Caco-2 (cell line): ENCODE data around the gene CARD18. TPM values are rescaled to one million over a fixed set of nuclear protein-coding genes. Genes with fewer than 3 reads are reported as not detected.

ENCODE experiments used
- BruUV-seq: library from RNA; stranded (reverse); fragments of 400-500 nt; replicated peaks from 2 replicates; lab custom pipeline; 2021; lab: Mats Ljungman, UMichigan
- CTCF ChIA-PET: fragments of 300-600 bp; sonication (Branson Sonifier 250); formaldehyde crosslinking; loops from one replicate; lab custom pipeline; 2022; ENCODE audit warnings: antibody characterized with exemption; lab: Charles Lee
- POLR2A ChIA-PET: fragments of 300-600 bp; sonication (Branson Sonifier 250); formaldehyde crosslinking; loops from one replicate; lab custom pipeline; 2022; ENCODE audit warnings: antibody characterized with exemption; lab: Charles Lee
- DNase-seq, 2 experiments: peaks; one replicate each; pipeline versions ENCODE4 v3.0.0 to v3.0.0-alpha.2; 2020 to 2022
- H3K27me3 ChIP-seq: replicated peaks from 2 replicates; pipeline ENCODE4 v1.6.0; 2011; ENCODE audit warnings: low read length; ENCODE audit not compliant: control insufficient read depth, insufficient read depth
- H3K36me3 ChIP-seq: 2 replicates; pipeline ENCODE4 v1.5.1; 2011; ENCODE audit warnings: low read length; ENCODE audit not compliant: control insufficient read depth, insufficient read depth
- H3K4me1 ChIP-seq: fragments of 250-450 bp; sonication (Bioruptor Pico); 2 replicates; pipeline ENCODE4 v1.5.1; 2020; ENCODE audit warnings: mild to moderate bottlenecking
- H3K4me3 ChIP-seq: 2 replicates; pipeline ENCODE4 v1.5.1; 2011; ENCODE audit warnings: low read depth, mild to moderate bottlenecking, control low read depth, low read length
- H3K9me3 ChIP-seq: fragments of 250-450 bp; sonication (Bioruptor Pico); 2 replicates; pipeline ENCODE4 v1.5.1; 2020; ENCODE audit warnings: mild to moderate bottlenecking, moderate library complexity
- H3K27ac Mint-ChIP-seq: one replicate; pipeline ENCODE4 v1.8.0; 2022; ENCODE audit warnings: mixed read lengths; ENCODE audit not compliant: unreplicated experiment
- H3K27me3 Mint-ChIP-seq: one replicate; pipeline ENCODE4 v1.8.0; 2022; ENCODE audit warnings: mixed read lengths; ENCODE audit not compliant: insufficient read depth, unreplicated experiment
- H3K36me3 Mint-ChIP-seq: one replicate; pipeline ENCODE4 v1.8.0; 2022; ENCODE audit warnings: mild to moderate bottlenecking, mixed read lengths; ENCODE audit not compliant: insufficient read depth, unreplicated experiment
- H3K4me1 Mint-ChIP-seq: one replicate; pipeline ENCODE4 v1.8.0; 2022; ENCODE audit warnings: low read depth, mixed read lengths; ENCODE audit not compliant: unreplicated experiment
- H3K4me3 Mint-ChIP-seq: one replicate; pipeline ENCODE4 v1.8.0; 2022; ENCODE audit warnings: mild to moderate bottlenecking, moderate library complexity, mixed read lengths; ENCODE audit not compliant: unreplicated experiment
- H3K9me3 Mint-ChIP-seq: one replicate; pipeline ENCODE4 v1.8.0; 2022; ENCODE audit warnings: mixed read lengths; ENCODE audit not compliant: unreplicated experiment
- intact Hi-C: fragments of 100-400 bp; cut with micrococcal nuclease; formaldehyde crosslinking; loops from one replicate; pipeline ENCODE4 v1.10.0; 2022; ENCODE audit not compliant: unreplicated experiment
- total RNA-seq: library from RNA; stranded (reverse); gene quantifications from 2 replicates; pipeline ENCODE4 v1.2.3, GENCODE V29; 2022
- TF ChIP-seq, protein P1 (sequence below), 2 experiments: fragments of 200-600 bp in 1 of 2; IDR thresholded peaks; 1 replicate in 1 of 2; 2 replicates in 1 of 2; pipeline versions ENCODE4 v1.5.1 to v1.8.0; 2011 to 2022; ENCODE audit warnings: antibody characterized with exemption in 1 of 2, control low read depth in 1 of 2, inconsistent platforms in 1 of 2, low read depth in 1 of 2, low read length in 1 of 2, mild to moderate bottlenecking in 1 of 2, moderate library complexity in 1 of 2; ENCODE audit not compliant: insufficient read depth in 1 of 2, severe bottlenecking in 1 of 2, unreplicated experiment in 1 of 2

CARD18 gene
- total RNA-seq, 1 experiment from 2014 or later = not detected

DNA sequence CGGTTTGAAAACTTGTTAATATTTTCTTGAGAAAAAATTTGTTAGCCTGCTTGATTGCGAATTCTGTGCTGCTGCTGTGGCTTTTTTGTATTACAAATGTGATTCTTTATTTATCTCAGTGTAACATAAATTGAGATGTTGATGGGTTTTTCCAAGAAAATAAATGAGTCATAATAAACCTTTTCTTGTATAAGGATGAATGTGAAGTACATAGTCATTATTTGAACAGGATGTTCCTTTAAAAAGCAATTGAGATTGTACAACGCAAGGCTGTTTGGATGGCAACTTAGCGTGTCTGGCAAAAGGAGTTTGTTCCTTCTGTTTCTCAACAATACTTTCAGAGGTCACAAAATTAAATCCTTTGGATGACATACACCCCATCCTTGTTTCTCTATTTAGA lies 24.6 kb upstream of the CARD18 start:
- peaks cover 5% of the 10 kb centered on the region for H3K4me1 Mint-ChIP-seq
- Histone ChIP-seq H3K9me3 (no peaks in the 10 kb centered on the region; the same call in 1 of the 2 replicates), H3K4me1 (no peaks in the 10 kb centered on the region), H3K4me3 (no peak overlapping the region), H3K27me3 (no peaks in the 10 kb centered on the region), H3K36me3 (no peaks in the 10 kb centered on the region)
- no peak overlapping the region for H3K4me3 Mint-ChIP-seq
- H3K27me3 Mint-ChIP-seq = no peaks in the 10 kb centered on the region
- intact Hi-C loops = no loop called here
- H3K9me3 Mint-ChIP-seq = peaks cover 26% of the 10 kb centered on the region
- POLR2A ChIA-PET = interaction anchor here (0.6 kb wide), 1 partner anchor 215 kb away, joined by 3 read pairs; no protein-coding TSS in a partner anchor
- CTCF ChIA-PET = no interaction called here
- BruUV-seq = no TSS peak
- TF ChIP-seq, protein P1, sequence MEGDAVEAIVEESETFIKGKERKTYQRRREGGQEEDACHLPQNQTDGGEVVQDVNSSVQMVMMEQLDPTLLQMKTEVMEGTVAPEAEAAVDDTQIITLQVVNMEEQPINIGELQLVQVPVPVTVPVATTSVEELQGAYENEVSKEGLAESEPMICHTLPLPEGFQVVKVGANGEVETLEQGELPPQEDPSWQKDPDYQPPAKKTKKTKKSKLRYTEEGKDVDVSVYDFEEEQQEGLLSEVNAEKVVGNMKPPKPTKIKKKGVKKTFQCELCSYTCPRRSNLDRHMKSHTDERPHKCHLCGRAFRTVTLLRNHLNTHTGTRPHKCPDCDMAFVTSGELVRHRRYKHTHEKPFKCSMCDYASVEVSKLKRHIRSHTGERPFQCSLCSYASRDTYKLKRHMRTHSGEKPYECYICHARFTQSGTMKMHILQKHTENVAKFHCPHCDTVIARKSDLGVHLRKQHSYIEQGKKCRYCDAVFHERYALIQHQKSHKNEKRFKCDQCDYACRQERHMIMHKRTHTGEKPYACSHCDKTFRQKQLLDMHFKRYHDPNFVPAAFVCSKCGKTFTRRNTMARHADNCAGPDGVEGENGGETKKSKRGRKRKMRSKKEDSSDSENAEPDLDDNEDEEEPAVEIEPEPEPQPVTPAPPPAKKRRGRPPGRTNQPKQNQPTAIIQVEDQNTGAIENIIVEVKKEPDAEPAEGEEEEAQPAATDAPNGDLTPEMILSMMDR (IDR thresholded peaks at IDR 0.05; ENCODE audit: insufficient read depth in 1 of 2, low read depth in 1 of 2, low read length in 1 of 2, severe bottlenecking in 1 of 2, unreplicated experiment in 1 of 2) = no peak
- no peak overlapping the region for H3K27ac Mint-ChIP-seq
- no peak for DNase-seq
- no peaks in the 10 kb centered on the region for H3K36me3 Mint-ChIP-seq

DNA sequence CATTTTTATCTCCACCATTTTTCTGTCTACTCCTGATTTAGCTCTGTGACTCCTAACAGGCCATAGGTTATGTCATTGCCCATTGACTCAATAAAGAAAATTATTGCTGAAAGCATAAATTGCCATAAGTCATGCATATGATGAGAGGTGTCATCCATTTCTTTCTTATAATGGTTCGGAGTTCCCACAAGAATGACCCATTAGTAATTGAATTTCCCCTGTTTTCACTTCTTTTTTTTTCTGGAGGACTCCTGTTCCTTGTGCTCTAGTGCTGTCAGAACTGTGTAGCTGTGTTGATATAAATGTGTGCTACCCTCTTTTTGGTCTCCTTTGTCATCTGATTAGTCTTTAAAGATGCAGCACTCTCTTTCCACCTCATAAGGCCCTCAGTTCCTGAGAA lies 22.9 kb upstream of the CARD18 start:
- TF ChIP-seq, protein P1 (IDR thresholded peaks at IDR 0.05; ENCODE audit: insufficient read depth in 1 of 2, low read depth in 1 of 2, low read length in 1 of 2, severe bottlenecking in 1 of 2, unreplicated experiment in 1 of 2) = no peak
- H3K9me3 ChIP-seq = no peaks in the 10 kb centered on the region
- ChIA-PET CTCF (no interaction called here), POLR2A (no interaction called here)
- no peaks in the 10 kb centered on the region for H3K36me3 ChIP-seq
- no peaks in the 10 kb centered on the region for H3K27me3 ChIP-seq
- H3K4me1 Mint-ChIP-seq = peaks cover 5% of the 10 kb centered on the region
- BruUV-seq = no TSS peak
- H3K27ac Mint-ChIP-seq = no peak overlapping the region
- no peak for DNase-seq
- no peak overlapping the region for H3K4me3 Mint-ChIP-seq
- H3K36me3 Mint-ChIP-seq = no peaks in the 10 kb centered on the region
- no peaks in the 10 kb centered on the region for H3K27me3 Mint-ChIP-seq
- H3K4me3 ChIP-seq = no peak overlapping the region
- H3K4me1 ChIP-seq = no peaks in the 10 kb centered on the region
- intact Hi-C loops = no loop called here
- peaks cover 22% of the 10 kb centered on the region for H3K9me3 Mint-ChIP-seq

DNA sequence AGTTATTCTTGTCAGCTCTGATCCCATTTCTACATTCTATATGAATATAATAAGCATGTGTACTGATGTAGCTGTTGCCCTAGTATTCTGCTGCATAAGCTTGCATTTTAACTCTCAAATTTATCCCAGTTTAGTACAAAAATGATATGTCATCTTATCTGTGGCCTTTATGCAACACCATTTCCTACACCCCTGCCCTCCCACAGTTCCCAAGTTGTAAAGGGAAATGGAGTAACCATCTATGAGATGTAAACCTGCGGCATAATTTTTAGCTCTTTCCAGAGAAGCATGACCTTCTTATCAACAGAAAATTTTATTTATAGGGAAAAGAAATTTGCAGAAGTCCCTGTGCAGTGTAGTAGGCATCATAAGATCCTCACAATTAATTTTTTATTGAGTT lies 18.9 kb upstream of the CARD18 start:
- no peaks in the 10 kb centered on the region for H3K36me3 Mint-ChIP-seq
- no peaks in the 10 kb centered on the region for H3K27me3 Mint-ChIP-seq
- no peak overlapping the region for H3K4me3 Mint-ChIP-seq
- Histone ChIP-seq H3K4me3 (no peak overlapping the region), H3K9me3 (no peaks in the 10 kb centered on the region), H3K4me1 (no peaks in the 10 kb centered on the region), H3K36me3 (no peaks in the 10 kb centered on the region), H3K27me3 (no peaks in the 10 kb centered on the region)
- TF ChIP-seq, protein P1 (IDR thresholded peaks at IDR 0.05; ENCODE audit: insufficient read depth in 1 of 2, low read depth in 1 of 2, low read length in 1 of 2, severe bottlenecking in 1 of 2, unreplicated experiment in 1 of 2) = no peak
- CTCF ChIA-PET = no interaction called here
- H3K4me1 Mint-ChIP-seq = peaks cover 5% of the 10 kb centered on the region
- intact Hi-C loops = no loop called here
- peaks cover 20% of the 10 kb centered on the region for H3K9me3 Mint-ChIP-seq
- no peak for DNase-seq
- H3K27ac Mint-ChIP-seq = no peak overlapping the region
- POLR2A ChIA-PET = no interaction called here
- BruUV-seq = no TSS peak
